ENCODE results near the gene TUT1.
"Not testable (repeated sequence)": the region's sequence is repeated elsewhere in the genome, so short reads cannot be mapped to it uniquely, and the experiment has no call there.

TUT1 gene

GRCh38 chr11:62554387-62555167 lies 36.7 kb downstream of the TUT1 start:
- no peak for DNase-seq

GRCh38 chr11:62553839-62554361 lies 37.4 kb downstream of the TUT1 start:
- no peak for DNase-seq

- DNase-seq = no peak
Observed at GRCh38 chr11:62553080-62553838, 38.1 kb downstream of the TUT1 start.

- DNase-seq = no peak
Observed at GRCh38 chr11:62552485-62553079, 38.7 kb downstream of the TUT1 start.

- DNase-seq = not testable (repeated sequence)
Observed at GRCh38 chr11:62550478-62550877, 40.8 kb downstream of the TUT1 start.

- no peak for DNase-seq
Observed at GRCh38 chr11:62548545-62549335, 42.6 kb downstream of the TUT1 start.

GRCh38 chr11:62547691-62548281 lies 43.5 kb downstream of the TUT1 start:
- no peak for DNase-seq

GRCh38 chr11:62546929-62547625 lies 44.2 kb downstream of the TUT1 start:
- no peak for DNase-seq

GRCh38 chr11:62546244-62546928 lies 44.9 kb downstream of the TUT1 start, which contains the start of gene AHNAK:
AHNAK (minus strand) TSS chr11:62546806; CDS start chr11:62536098, 10,708 bp downstream.
- DNase-seq = peak; percentile 59

- DNase-seq = peak; percentile 44
Observed at GRCh38 chr11:62545437-62546243, 45.7 kb downstream of the TUT1 start.

- no peak for DNase-seq
Observed at GRCh38 chr11:62544581-62545436, 46.5 kb downstream of the TUT1 start.

GRCh38 chr11:62543680-62544444 lies 47.5 kb downstream of the TUT1 start:
- no peak for DNase-seq

- peak; percentile 75 for DNase-seq
Observed at GRCh38 chr11:62542750-62543567, 48.4 kb downstream of the TUT1 start.

- no peak for DNase-seq
Observed at GRCh38 chr11:62542111-62542745, 49.1 kb downstream of the TUT1 start.

GRCh38 chr11:62540804-62541701 lies 50.3 kb downstream of the TUT1 start:
- DNase-seq = no peak

All from activated naive CD4-positive, alpha-beta T cell treated with anti-CD3 and anti-CD28 coated beads, Interleukin-2, amount 50 U/mL, for 16 hours (primary cell).